BJ (cell line): ENCODE results near the gene ITPKB. TPM values are rescaled to one million over a fixed set of nuclear protein-coding genes. Genes with fewer than 3 reads are reported as not detected.

Experiments used
- CTCF ChIA-PET: fragments of 350-600 bp; formaldehyde crosslinking; extraction: SDS; loops from one replicate; lab custom pipeline; 2021; ENCODE audit warnings: antibody characterized with exemption, inconsistent platforms; lab: Yijun Ruan, JAX
- POLR2A ChIA-PET: fragments of 300-600 bp; sonication (Branson Sonifier 250); formaldehyde crosslinking; extraction: SDS; loops from one replicate; lab custom pipeline; 2021; ENCODE audit warnings: antibody characterized with exemption; lab: Charles Lee
- DNase-seq: peaks from one replicate; pipeline ENCODE4 v3.0.0-alpha.2; 2011; ENCODE audit warnings: low read depth
- H3K27me3 ChIP-seq: 2 replicates; pipeline ENCODE4 v1.6.0; 2011; ENCODE audit warnings: low read length; ENCODE audit not compliant: control insufficient read depth, insufficient read depth
- H3K36me3 ChIP-seq: 2 replicates; pipeline ENCODE4 v1.5.1; 2011; ENCODE audit warnings: low read length; ENCODE audit not compliant: control insufficient read depth, insufficient read depth
- H3K4me3 ChIP-seq: 2 replicates; pipeline ENCODE4 v1.5.1; 2011; ENCODE audit warnings: low read depth, mild to moderate bottlenecking, control low read depth, low read length
- polyA plus RNA-seq: library from polyadenylated mRNA; depleted of rRNA; stranded (reverse); fragments of >200 nt; gene quantifications from 2 replicates; pipeline ENCODE4 v1.2.3, GENCODE V29; 2011
- TF ChIP-seq, protein P1 (sequence below): IDR thresholded peaks from 2 replicates; pipeline ENCODE4 v1.5.1; 2011; ENCODE audit warnings: low read depth, mild to moderate bottlenecking, control low read depth, inconsistent platforms, low read length, moderate library complexity; ENCODE audit not compliant: insufficient read depth

The ITPKB gene
- polyA plus RNA-seq, 1 experiment = 1.4 TPM

DNA sequence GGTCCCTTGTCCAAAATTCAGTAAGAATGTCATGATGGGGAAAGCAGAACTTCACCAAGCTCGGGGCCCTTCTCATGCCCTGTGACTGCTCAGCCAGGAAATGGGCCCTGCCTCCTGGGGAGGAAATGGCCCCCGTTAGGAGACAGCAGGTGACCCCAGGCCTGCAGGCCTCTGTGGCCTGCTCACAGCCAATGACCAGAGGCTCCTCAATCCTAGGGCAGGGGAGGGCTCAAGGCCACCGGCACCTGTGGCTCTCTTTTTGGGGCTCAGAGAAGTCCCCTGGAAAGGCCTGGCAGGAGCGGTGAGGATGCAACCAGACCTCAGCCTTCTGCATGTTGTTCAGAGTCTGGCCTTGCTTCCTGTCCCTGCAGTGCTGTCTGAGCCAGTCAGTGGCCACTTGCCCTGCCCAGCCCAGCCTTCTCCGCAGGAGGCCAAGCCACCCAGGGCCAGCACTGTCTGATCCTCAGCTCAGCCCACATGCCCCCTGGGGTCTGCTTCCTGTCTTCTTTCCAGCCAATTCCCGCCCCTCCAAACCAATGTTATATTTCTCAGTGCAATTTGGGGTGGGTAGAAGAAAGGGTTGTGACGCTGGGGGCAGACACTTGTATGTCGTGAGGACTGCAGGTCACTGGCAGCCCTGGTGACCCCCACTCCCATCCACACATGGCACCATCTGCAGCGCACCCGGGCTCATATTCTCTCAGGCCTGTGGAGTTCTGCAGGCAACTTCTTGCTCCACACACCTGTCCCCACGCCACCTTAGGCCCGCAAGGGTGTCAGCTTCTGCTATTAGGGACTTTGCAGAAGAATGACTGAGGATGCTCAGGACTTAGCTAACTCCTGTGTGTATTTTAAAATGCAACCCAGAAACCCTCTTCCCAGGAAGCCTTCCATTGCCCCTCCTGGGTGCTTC is 83.6 kb downstream of the ITPKB start:
- no peak for DNase-seq
- ChIA-PET POLR2A (no interaction called here), CTCF (interaction anchor here (2.7 kb wide), 1 partner anchor 173 kb away, joined by 11 read pairs; no protein-coding TSS in a partner anchor)
- Histone ChIP-seq H3K36me3 (no peaks in the 10 kb centered on the region), H3K27me3 (no peaks in the 10 kb centered on the region), H3K4me3 (no peak overlapping the region)
- TF ChIP-seq, protein P1, sequence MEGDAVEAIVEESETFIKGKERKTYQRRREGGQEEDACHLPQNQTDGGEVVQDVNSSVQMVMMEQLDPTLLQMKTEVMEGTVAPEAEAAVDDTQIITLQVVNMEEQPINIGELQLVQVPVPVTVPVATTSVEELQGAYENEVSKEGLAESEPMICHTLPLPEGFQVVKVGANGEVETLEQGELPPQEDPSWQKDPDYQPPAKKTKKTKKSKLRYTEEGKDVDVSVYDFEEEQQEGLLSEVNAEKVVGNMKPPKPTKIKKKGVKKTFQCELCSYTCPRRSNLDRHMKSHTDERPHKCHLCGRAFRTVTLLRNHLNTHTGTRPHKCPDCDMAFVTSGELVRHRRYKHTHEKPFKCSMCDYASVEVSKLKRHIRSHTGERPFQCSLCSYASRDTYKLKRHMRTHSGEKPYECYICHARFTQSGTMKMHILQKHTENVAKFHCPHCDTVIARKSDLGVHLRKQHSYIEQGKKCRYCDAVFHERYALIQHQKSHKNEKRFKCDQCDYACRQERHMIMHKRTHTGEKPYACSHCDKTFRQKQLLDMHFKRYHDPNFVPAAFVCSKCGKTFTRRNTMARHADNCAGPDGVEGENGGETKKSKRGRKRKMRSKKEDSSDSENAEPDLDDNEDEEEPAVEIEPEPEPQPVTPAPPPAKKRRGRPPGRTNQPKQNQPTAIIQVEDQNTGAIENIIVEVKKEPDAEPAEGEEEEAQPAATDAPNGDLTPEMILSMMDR = no peak

DNA sequence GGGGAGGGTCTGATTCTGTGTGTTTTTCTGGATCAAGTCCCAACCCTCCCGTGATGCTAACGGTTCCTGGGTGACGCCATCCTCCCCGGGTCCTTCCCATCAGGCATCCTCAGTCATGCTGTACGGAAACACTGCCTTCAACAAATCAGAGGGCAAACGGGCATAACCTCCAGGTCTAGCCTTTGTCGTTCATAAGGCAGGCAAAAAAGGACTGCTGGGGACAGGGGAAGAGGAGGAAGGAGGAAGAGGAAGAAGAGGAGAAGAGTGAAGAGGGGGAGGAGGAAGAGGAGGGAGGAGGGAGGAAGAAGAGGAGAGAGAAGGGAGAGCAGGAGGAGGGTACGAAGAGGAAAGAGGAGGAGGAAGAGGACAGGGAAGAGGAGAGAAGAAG is 84.4 kb downstream of the ITPKB start:
- POLR2A ChIA-PET = no interaction called here
- TF ChIP-seq, protein P1 = no peak
- no peak for DNase-seq
- Histone ChIP-seq H3K27me3 (no peaks in the 10 kb centered on the region), H3K36me3 (no peaks in the 10 kb centered on the region), H3K4me3 (no peak overlapping the region)
- CTCF ChIA-PET = interaction anchor here (2.3 to 2.7 kb wide), 2 partner anchors 17 to 174 kb away, joined by 10 to 11 read pairs; no protein-coding TSS in a partner anchor

DNA sequence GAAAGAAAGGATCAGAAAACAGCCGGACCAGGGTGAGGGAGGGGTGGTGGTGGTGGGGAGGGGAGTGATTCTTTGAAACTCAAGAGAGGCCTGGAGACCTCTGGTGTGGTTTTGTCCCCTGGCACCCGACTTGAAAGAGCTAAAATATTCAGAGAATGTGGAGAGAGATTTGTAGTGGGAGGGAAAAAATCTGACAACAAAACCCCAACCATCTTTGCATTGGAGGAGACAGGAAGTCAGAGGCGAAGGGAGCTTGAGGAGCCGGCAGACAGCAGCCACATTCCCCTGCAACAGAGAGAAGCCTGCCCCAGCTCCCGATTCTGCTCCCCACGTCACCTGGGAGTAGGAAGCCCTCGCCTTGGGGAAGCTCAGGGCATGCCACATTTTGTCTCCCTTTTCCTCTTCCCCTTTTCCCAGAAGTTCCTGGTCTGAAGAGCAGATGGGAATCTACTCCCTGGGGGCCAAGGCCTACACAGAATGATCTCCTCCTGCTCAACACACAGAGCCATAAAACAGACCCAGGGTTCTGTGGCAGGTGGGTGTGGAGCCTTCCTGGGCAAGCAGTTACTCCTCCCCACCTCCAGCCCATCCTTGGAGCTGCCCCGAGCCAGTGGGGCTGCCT is 84.9 kb downstream of the ITPKB start:
- TF ChIP-seq, protein P1 = no peak
- no peaks in the 10 kb centered on the region for H3K27me3 ChIP-seq
- ChIA-PET CTCF (interaction anchor here (0.6 to 2.7 kb wide), 5 partner anchors 8 to 589 kb away, joined by 3 to 11 read pairs (median 8); no protein-coding TSS in a partner anchor), POLR2A (interaction anchor here (0.6 to 1.0 kb wide), 2 partner anchors 10 to 286 kb away, joined by 3 to 8 read pairs; partner anchors contain the start of gene COQ8A)
- no peaks in the 10 kb centered on the region for H3K36me3 ChIP-seq
- no peak overlapping the region for H3K4me3 ChIP-seq
- no peak for DNase-seq

DNA sequence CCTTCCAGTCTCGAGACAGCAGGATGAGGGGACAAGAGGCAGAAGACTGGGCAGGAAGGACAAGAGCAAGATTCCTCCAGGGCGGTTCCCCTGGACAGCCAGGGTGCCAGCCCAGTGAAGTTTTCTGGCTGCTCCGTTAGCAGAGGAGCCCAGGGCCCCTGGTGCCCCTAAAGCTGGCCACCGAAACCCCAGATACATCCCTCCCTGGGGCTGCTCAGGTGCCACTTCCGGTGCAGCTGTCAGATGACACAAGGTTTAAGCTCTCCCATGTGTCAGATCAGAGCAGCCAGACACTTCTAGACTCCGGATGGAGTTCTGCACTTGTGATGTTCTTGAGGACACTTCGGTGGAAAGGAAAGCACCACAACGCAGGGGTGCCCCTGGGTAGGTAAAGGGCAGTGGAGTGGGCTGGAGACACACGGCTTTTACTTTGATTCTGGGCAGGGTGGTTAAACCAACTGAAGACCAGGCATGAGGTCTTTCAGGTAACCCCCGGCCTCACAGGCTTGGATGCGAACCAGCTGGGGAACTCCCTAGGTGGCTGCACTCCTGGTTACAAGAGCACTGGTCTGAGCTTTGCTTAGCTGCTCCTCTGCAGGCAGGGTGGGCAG is 85.7 kb downstream of the ITPKB start:
- H3K36me3 ChIP-seq = no peaks in the 10 kb centered on the region
- no peaks in the 10 kb centered on the region for H3K27me3 ChIP-seq
- H3K4me3 ChIP-seq = no peak overlapping the region
- ChIA-PET POLR2A (interaction anchor here (0.6 to 1.0 kb wide), 2 partner anchors 11 to 287 kb away, joined by 3 to 8 read pairs; partner anchors contain the start of gene COQ8A), CTCF (interaction anchor here (0.6 to 2.7 kb wide), 5 partner anchors 9 to 589 kb away, joined by 3 to 11 read pairs (median 8); no protein-coding TSS in a partner anchor)
- no peak for DNase-seq
- TF ChIP-seq, protein P1 = no peak
